ENCODE measurements around the gene ABCA2.

- TF ChIP-seq REST (IDR thresholded peaks at IDR 0.05; ENCODE audit: insufficient read depth in 1 of 2, low read depth in 2 of 2, low read length in 2 of 2) (no peak), POLR2AphosphoS5 (IDR thresholded peaks at IDR 0.05; ENCODE audit: low read depth, low read length) (no peak), TAF1 (IDR thresholded peaks at IDR 0.05; ENCODE audit: borderline replicate concordance, insufficient read depth, low read length) (no peak)
Observed at GRCh38 chr9:137066096-137066861, 38.2 kb upstream of the ABCA2 start.

All from PFSK-1 (cell line).